ENCODE measurements around the gene MAT2A. TPM values are rescaled to one million over a fixed set of nuclear protein-coding genes. Genes with fewer than 3 reads are reported as not detected.

The MAT2A gene
- total and polyA plus RNA-seq, 9 of the 15 experiments (the other 6 are each of a cell fraction or from before 2014, with no cell fraction given) = 130 to 1,027 (median 240) TPM

- no peak for TF ChIP-seq FOXP4 (CRISPR knock-in tag; IDR thresholded peaks at IDR 0.05; ENCODE audit: borderline replicate concordance)
- TF ChIP-seq, protein P1, sequence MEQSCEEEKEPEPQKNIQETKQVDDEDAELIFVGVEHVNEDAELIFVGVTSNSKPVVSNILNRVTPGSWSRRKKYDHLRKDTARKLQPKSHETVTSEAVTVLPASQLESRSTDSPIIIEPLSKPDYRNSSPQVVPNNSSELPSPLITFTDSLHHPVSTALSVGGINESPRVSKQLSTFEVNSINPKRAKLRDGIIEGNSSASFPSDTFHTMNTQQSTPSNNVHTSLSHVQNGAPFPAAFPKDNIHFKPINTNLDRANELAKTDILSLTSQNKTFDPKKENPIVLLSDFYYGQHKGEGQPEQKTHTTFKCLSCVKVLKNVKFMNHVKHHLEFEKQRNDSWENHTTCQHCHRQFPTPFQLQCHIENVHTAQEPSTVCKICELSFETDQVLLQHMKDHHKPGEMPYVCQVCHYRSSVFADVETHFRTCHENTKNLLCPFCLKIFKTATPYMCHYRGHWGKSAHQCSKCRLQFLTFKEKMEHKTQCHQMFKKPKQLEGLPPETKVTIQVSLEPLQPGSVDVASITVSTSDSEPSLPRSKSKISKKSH (CRISPR knock-in tag; IDR thresholded peaks at IDR 0.05) = no peak
- TF ChIP-seq TAF7 (tag; IDR thresholded peaks at IDR 0.05) = no peak
- no peak for TF ChIP-seq CREBBP (IDR thresholded peaks at IDR 0.05; ENCODE audit: low read depth, low read length)
- TF ChIP-seq RBM22 (IDR thresholded peaks at IDR 0.05; ENCODE audit: low read depth, low read length, poor library complexity, severe bottlenecking) = no peak
- TF ChIP-seq ZBTB8A (IDR thresholded peaks at IDR 0.05; ENCODE audit: partially characterized antibody) = no peak
- TF ChIP-seq CBX3 (IDR thresholded peaks at IDR 0.05; ENCODE audit: borderline replicate concordance in 1 of 2, low read length in 2 of 2) = no peak
- no peak for TF ChIP-seq ZNF232 (CRISPR knock-in tag; IDR thresholded peaks at IDR 0.05)
- TF ChIP-seq SREBF2 (CRISPR knock-in tag; IDR thresholded peaks at IDR 0.05) = no peak
- TF ChIP-seq, protein P2, sequence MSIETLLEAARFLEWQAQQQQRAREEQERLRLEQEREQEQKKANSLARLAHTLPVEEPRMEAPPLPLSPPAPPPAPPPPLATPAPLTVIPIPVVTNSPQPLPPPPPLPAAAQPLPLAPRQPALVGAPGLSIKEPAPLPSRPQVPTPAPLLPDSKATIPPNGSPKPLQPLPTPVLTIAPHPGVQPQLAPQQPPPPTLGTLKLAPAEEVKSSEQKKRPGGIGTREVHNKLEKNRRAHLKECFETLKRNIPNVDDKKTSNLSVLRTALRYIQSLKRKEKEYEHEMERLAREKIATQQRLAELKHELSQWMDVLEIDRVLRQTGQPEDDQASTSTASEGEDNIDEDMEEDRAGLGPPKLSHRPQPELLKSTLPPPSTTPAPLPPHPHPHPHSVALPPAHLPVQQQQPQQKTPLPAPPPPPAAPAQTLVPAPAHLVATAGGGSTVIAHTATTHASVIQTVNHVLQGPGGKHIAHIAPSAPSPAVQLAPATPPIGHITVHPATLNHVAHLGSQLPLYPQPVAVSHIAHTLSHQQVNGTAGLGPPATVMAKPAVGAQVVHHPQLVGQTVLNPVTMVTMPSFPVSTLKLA (conservative IDR thresholded peaks at IDR 0.05) = peak in 1 of 2 experiments; percentile 39; a peak in 1 of 4 replicates
- no peak for TF ChIP-seq SRSF7 (optimal IDR thresholded peaks at IDR 0.05; ENCODE audit: low read depth, low read length)
- TF ChIP-seq SNRNP70 (optimal IDR thresholded peaks at IDR 0.05; ENCODE audit: low read depth, low read length) = no peak
- TF ChIP-seq, protein P3, sequence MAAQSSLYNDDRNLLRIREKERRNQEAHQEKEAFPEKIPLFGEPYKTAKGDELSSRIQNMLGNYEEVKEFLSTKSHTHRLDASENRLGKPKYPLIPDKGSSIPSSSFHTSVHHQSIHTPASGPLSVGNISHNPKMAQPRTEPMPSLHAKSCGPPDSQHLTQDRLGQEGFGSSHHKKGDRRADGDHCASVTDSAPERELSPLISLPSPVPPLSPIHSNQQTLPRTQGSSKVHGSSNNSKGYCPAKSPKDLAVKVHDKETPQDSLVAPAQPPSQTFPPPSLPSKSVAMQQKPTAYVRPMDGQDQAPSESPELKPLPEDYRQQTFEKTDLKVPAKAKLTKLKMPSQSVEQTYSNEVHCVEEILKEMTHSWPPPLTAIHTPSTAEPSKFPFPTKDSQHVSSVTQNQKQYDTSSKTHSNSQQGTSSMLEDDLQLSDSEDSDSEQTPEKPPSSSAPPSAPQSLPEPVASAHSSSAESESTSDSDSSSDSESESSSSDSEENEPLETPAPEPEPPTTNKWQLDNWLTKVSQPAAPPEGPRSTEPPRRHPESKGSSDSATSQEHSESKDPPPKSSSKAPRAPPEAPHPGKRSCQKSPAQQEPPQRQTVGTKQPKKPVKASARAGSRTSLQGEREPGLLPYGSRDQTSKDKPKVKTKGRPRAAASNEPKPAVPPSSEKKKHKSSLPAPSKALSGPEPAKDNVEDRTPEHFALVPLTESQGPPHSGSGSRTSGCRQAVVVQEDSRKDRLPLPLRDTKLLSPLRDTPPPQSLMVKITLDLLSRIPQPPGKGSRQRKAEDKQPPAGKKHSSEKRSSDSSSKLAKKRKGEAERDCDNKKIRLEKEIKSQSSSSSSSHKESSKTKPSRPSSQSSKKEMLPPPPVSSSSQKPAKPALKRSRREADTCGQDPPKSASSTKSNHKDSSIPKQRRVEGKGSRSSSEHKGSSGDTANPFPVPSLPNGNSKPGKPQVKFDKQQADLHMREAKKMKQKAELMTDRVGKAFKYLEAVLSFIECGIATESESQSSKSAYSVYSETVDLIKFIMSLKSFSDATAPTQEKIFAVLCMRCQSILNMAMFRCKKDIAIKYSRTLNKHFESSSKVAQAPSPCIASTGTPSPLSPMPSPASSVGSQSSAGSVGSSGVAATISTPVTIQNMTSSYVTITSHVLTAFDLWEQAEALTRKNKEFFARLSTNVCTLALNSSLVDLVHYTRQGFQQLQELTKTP (IDR thresholded peaks at IDR 0.05; ENCODE audit: low read depth in 1 of 2, partially characterized antibody in 2 of 2) = peak in 1 of 2 experiments; percentile 36
- no peak for TF ChIP-seq ARHGAP35 (IDR thresholded peaks at IDR 0.05; ENCODE audit: partially characterized antibody)
- TF ChIP-seq, protein P4, sequence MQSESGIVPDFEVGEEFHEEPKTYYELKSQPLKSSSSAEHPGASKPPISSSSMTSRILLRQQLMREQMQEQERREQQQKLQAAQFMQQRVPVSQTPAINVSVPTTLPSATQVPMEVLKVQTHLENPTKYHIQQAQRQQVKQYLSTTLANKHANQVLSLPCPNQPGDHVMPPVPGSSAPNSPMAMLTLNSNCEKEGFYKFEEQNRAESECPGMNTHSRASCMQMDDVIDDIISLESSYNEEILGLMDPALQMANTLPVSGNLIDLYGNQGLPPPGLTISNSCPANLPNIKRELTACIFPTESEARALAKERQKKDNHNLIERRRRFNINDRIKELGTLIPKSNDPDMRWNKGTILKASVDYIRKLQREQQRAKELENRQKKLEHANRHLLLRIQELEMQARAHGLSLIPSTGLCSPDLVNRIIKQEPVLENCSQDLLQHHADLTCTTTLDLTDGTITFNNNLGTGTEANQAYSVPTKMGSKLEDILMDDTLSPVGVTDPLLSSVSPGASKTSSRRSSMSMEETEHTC (IDR thresholded peaks at IDR 0.05) = no peak
Measured at GRCh38 chr2:85584857-85585780, 46.2 kb downstream of the MAT2A start (continued).

Data from K562 (cell line).